ENCODE results near the gene CYB561D1.

Gene CYB561D1

DNA sequence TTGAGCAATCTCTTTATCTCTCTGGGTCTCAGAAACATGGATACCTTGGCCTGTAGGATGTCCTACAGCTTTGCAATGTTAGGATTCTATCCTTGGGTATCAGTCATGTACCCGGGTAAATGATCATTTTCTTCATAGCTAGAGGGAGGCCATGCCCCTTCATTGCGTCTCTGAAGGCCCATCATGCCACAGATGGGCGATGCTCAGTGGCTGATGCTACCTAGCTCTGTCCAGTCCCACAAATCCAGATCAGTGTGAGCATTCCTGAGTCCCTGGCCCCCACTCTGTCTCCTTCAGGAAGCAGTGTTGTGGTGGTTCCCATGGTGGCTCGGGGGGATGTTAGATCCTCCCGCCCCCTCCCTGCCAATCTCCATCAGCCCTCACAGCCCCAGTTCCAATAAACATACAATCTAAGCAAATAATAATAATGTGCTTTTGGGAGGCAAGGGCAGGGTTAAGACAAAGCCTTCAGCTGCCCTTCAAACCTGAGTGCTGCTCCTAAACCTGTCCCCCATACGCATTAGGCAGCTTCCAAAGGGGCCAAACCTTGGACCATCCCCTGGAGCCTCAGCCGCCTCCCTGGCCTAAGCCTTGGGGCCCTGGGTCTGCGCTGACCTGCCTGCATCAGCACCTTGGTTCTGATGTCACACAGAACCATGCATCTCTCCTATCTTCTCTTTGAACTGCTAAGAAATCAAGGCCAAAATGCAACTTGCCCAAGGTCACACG lies 45.1 kb downstream of the CYB561D1 start:
- Histone ChIP-seq H3K4me3 (ENCODE audit: low read length) (no peak overlapping the region), H3K9ac (ENCODE audit: low read length) (no peak overlapping the region)

DNA sequence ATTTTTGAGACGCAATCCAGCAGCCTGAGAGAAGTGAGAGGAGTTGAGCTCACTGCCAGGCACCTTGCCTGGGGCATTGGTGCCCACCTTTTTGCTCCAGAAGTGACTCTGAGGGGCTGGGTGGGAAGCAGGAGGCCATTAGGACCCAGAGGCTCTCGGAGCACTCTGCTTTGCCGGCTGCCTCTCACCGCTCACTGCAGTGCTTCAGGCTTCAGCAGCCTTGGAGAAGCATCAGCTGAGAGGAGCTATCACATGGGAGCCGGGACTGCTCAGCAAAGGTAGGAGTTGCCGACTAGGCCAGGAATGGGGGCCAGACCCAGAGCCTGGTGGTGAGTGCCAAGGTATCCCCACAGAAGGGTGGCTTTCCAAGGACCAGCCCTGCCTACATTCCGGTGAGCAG lies 45.8 kb downstream of the CYB561D1 start, which contains the start of gene GPR61:
GPR61 (plus strand) TSS at position 197 of the 400 bp plus-strand sequence. CDS start 3,151 bp downstream, outside the sequence.
- Histone ChIP-seq H3K9me3 (ENCODE audit: control insufficient read depth, low read length) (no peaks in the 10 kb centered on the region), H3K27me3 (ENCODE audit: control insufficient read depth, insufficient read depth, low read length) (peaks cover 4% of the 10 kb centered on the region), H3K4me1 (ENCODE audit: control insufficient read depth, insufficient read depth, low read length) (no peaks in the 10 kb centered on the region), H3K9ac (ENCODE audit: low read length) (no peak within 1 kb of the TSS), H3K4me3 (ENCODE audit: low read length) (no peak within 1 kb of the TSS), H3K36me3 (ENCODE audit: control insufficient read depth, insufficient read depth, low read length) (no peaks in the 10 kb centered on the region)

More for the DNA sequence above, 45.1 kb downstream of the CYB561D1 start:
- Histone ChIP-seq H3K9me3 (ENCODE audit: control insufficient read depth, low read length) (no peaks in the 10 kb centered on the region), H3K27me3 (ENCODE audit: control insufficient read depth, insufficient read depth, low read length) (peaks cover 4% of the 10 kb centered on the region), H3K4me1 (ENCODE audit: control insufficient read depth, insufficient read depth, low read length) (no peaks in the 10 kb centered on the region), H3K36me3 (ENCODE audit: control insufficient read depth, insufficient read depth, low read length) (no peaks in the 10 kb centered on the region)

DNA sequence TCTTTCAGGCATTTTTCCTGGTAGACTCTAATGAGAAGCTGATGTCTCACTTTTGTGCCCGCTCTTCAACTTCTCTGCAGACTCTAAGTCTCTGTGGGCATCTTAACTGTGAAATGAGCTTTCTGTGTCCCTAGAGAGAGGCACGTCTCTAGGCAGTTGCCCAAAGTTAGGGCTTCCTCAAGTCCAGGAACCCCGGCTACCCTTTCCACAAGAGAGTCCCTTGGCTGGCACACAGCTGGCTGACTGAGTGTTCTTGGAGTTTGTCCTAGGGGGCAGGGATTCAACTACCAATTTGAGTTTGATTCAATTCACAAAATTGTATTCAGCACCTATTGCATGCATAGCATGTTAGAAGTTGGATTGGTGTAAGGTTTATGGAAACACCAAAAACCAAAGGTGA lies 47.2 kb downstream of the CYB561D1 start:
- Histone ChIP-seq H3K27me3 (ENCODE audit: control insufficient read depth, insufficient read depth, low read length) (peaks cover 4% of the 10 kb centered on the region), H3K4me3 (ENCODE audit: low read length) (no peak overlapping the region)

DNA sequence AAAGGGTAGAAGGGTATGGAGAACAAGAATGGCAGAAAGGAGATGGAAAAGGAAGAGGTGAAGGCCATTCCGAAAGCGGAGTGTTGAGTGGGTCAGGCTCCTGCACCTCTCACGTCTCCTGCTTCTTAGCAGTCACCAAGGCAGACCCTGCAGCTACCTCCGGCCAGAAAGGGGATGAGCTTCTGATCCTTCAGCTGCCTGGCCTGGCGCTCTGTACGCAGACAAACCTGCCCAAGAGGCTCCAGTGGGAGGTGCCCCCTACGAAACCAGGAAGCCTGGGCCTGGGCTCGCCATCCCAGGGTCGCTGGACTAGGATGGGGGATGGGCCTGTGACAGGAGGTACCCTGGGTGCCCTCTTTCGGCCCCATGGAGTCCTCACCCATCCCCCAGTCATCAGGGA lies 48.8 kb downstream of the CYB561D1 start:
- Histone ChIP-seq H3K9ac (ENCODE audit: low read length) (no peak overlapping the region), H3K4me3 (ENCODE audit: low read length) (no peak overlapping the region), H3K9me3 (ENCODE audit: control insufficient read depth, low read length) (no peaks in the 10 kb centered on the region), H3K27me3 (ENCODE audit: control insufficient read depth, insufficient read depth, low read length) (peaks cover 4% of the 10 kb centered on the region), H3K36me3 (ENCODE audit: control insufficient read depth, insufficient read depth, low read length) (no peaks in the 10 kb centered on the region), H3K4me1 (ENCODE audit: control insufficient read depth, insufficient read depth, low read length) (peaks cover 6% of the 10 kb centered on the region)

More for the DNA sequence above, 47.2 kb downstream of the CYB561D1 start:
- Histone ChIP-seq H3K4me1 (ENCODE audit: control insufficient read depth, insufficient read depth, low read length) (no peaks in the 10 kb centered on the region), H3K36me3 (ENCODE audit: control insufficient read depth, insufficient read depth, low read length) (no peaks in the 10 kb centered on the region), H3K9me3 (ENCODE audit: control insufficient read depth, low read length) (no peaks in the 10 kb centered on the region), H3K9ac (ENCODE audit: low read length) (no peak overlapping the region)

DNA sequence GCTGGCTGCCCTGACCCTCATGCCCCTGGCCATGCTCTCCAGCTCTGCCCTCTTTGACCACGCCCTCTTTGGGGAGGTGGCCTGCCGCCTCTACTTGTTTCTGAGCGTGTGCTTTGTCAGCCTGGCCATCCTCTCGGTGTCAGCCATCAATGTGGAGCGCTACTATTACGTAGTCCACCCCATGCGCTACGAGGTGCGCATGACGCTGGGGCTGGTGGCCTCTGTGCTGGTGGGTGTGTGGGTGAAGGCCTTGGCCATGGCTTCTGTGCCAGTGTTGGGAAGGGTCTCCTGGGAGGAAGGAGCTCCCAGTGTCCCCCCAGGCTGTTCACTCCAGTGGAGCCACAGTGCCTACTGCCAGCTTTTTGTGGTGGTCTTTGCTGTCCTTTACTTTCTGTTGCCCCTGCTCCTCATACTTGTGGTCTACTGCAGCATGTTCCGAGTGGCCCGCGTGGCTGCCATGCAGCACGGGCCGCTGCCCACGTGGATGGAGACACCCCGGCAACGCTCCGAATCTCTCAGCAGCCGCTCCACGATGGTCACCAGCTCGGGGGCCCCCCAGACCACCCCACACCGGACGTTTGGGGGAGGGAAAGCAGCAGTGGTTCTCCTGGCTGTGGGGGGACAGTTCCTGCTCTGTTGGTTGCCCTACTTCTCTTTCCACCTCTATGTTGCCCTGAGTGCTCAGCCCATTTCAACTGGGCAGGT lies 49.5 kb downstream of the CYB561D1 start:
- no peak overlapping the region for H3K4me3 ChIP-seq (ENCODE audit: low read length)
- H3K4me1 ChIP-seq (ENCODE audit: control insufficient read depth, insufficient read depth, low read length), result peaks cover 6% of the 10 kb centered on the region
- no peak overlapping the region for H3K9ac ChIP-seq (ENCODE audit: low read length)
- no peaks in the 10 kb centered on the region for H3K36me3 ChIP-seq (ENCODE audit: control insufficient read depth, insufficient read depth, low read length)
- peaks cover 4% of the 10 kb centered on the region for H3K27me3 ChIP-seq (ENCODE audit: control insufficient read depth, insufficient read depth, low read length)
- no peaks in the 10 kb centered on the region for H3K9me3 ChIP-seq (ENCODE audit: control insufficient read depth, low read length)

DNA sequence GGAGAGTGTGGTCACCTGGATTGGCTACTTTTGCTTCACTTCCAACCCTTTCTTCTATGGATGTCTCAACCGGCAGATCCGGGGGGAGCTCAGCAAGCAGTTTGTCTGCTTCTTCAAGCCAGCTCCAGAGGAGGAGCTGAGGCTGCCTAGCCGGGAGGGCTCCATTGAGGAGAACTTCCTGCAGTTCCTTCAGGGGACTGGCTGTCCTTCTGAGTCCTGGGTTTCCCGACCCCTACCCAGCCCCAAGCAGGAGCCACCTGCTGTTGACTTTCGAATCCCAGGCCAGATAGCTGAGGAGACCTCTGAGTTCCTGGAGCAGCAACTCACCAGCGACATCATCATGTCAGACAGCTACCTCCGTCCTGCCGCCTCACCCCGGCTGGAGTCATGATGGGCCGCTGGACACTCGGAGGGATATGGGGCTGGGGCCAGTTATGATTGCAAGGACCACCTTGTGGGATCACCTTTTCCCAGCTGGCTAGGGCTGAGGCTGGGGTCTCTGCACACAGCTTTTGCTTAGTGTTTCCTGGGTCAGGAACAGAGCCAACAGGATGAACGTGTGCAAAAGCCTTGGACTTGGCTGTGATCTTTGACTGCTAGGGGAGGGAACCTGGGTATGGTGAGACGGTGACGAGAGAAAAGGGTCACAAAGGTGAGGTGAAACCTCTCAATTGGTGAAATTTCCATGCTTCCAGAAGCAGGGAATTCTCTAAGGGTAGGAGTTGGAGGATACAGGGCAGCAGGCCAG lies 50.3 kb downstream of the CYB561D1 start:
- Histone ChIP-seq H3K36me3 (ENCODE audit: control insufficient read depth, insufficient read depth, low read length) (no peaks in the 10 kb centered on the region), H3K4me3 (ENCODE audit: low read length) (no peak overlapping the region), H3K4me1 (ENCODE audit: control insufficient read depth, insufficient read depth, low read length) (peaks cover 6% of the 10 kb centered on the region), H3K9ac (ENCODE audit: low read length) (no peak overlapping the region), H3K27me3 (ENCODE audit: control insufficient read depth, insufficient read depth, low read length) (peaks cover 4% of the 10 kb centered on the region), H3K9me3 (ENCODE audit: control insufficient read depth, low read length) (no peaks in the 10 kb centered on the region)

DNA sequence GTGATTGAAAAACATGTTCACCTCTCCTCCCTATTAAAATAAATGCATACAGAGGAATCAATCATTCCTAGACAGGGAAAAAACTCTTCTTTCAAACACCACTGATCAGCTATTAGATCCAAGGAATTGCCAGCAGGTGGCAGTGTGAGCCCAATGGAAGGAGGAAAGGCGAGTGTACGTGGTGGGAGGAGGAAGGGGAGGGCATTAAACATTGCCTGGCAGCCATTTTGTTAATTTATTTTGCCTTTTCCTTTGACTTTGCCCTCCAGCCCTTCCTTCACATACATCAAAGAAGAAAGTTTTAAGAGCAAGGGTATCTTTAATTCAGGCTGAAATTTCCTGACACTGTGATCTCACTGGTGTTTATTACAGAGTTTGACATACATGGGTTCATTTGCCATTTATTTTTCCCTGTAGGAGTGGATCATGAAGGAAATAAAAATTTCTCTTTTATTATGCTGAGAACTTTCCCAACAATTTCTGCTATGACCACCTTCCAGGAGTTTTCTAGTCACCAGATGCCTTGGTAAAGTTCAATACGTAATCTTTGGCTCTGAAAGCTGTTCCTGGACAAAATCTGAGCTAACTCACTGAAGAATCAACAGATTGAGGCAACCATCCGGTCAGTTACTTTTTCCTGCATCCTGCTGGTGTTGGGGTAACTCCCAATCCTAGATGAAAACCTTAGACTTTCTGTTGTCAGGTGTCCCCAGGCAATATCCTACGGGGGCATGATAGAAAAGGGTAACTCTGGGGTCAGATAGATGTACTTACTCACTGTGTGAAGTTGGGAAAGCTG lies 52.6 kb downstream of the CYB561D1 start:
- Histone ChIP-seq H3K27me3 (ENCODE audit: control insufficient read depth, insufficient read depth, low read length) (no peaks in the 10 kb centered on the region), H3K36me3 (ENCODE audit: control insufficient read depth, insufficient read depth, low read length) (no peaks in the 10 kb centered on the region), H3K9me3 (ENCODE audit: control insufficient read depth, low read length) (no peaks in the 10 kb centered on the region), H3K4me3 (ENCODE audit: low read length) (peak overlapping the region; percentile 62), H3K9ac (ENCODE audit: low read length) (peak overlapping the region; percentile 90), H3K4me1 (ENCODE audit: control insufficient read depth, insufficient read depth, low read length) (peaks cover 6% of the 10 kb centered on the region)

DNA sequence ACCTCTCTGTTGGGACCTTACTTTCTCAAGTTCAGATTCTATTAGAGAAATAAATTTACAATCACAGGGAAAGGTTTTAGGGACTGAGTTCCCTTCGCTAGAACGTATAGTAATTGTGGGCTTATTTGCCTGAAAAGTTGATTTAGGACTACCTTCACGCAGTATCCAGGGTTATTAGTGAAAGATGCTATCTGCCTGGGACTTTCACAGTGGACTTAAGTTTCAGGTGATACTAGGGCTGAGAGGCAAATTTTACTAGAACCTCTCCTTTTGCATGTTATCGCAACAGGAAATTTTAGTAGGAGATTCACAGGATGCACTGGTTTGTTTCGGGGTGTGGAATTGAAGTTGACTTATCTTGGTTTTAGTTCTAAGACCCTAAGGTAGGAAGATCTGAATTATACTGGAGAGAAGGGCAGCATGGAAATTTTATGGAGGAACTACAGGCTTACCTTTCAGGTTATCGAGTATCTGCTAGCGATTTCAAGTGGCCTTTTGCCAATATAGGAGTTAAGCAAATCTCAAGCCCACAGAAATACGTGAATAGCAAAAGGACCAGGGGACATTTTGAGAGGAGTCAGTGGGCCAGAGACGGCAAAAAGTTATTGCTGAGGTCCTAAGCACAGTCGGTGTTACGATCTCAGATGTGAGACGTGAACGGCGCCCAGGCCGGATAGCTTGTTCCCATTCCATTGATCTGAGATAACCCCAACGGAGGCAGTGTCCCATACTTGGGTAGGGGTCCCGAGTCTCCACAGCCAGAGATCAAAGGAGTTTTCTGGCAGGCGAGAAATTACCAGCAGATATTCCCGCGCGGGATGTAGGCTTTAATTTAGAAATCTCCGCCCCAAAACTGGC lies 53.8 kb downstream of the CYB561D1 start:
- Histone ChIP-seq H3K27me3 (ENCODE audit: control insufficient read depth, insufficient read depth, low read length) (no peaks in the 10 kb centered on the region), H3K4me1 (ENCODE audit: control insufficient read depth, insufficient read depth, low read length) (peaks cover 6% of the 10 kb centered on the region)

DNA sequence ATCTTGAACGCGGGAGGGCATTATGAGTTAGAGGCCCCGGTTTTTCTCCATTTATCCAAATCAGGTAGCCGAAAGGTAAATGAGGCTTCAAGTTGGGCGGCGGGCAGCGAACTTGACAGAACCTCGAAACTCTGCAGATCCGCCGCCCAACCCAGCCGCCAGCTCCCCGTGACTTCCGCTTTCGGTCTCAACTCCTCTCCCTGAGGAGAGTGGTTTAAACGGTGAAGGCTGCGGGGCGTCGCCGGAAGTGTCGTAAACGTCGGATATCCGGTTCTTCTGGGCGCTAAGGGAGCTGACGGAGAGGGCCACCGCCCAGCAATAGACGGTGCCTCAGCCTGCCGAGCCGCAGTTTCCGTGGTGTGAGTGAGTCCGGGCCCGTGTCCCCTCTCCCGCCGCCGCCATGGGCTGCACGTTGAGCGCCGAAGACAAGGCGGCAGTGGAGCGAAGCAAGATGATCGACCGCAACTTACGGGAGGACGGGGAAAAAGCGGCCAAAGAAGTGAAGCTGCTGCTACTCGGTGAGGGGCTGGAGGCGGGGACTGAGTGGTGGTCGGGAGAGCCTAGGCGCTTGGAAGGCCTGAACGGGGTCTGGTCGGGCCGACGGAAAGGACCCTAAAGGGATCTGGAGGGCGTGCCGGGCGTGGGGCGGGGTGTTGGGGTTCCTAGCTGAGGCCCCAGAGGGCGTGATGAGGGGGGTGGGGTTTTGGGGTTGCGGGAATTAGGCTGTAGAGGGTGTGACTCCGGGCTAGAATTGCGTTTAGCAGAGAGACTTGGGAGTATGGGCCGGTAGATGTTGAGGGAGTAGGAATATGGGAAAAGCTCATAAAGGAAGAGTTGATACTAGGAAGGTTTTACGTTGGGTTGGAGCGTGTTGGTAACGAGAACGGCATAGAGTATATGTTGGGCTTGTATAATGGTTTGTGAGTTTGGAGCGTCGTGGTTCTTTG lies 54.7 kb downstream of the CYB561D1 start, which contains the start of gene GNAI3:
GNAI3 (plus strand) TSS at position 295 of the 947 bp plus-strand sequence; CDS start at position 401, 106 bp downstream.
- H3K4me3 ChIP-seq (ENCODE audit: low read length), result peak within 1 kb of the TSS; percentile 62
- peak within 1 kb of the TSS; percentile 90 for H3K9ac ChIP-seq (ENCODE audit: low read length)
- no peaks in the 10 kb centered on the region for H3K9me3 ChIP-seq (ENCODE audit: control insufficient read depth, low read length)
- no peaks in the 10 kb centered on the region for H3K27me3 ChIP-seq (ENCODE audit: control insufficient read depth, insufficient read depth, low read length)
- H3K36me3 ChIP-seq (ENCODE audit: control insufficient read depth, insufficient read depth, low read length), result no peaks in the 10 kb centered on the region
- peaks cover 6% of the 10 kb centered on the region for H3K4me1 ChIP-seq (ENCODE audit: control insufficient read depth, insufficient read depth, low read length)

More for the DNA sequence above, 53.8 kb downstream of the CYB561D1 start:
- H3K36me3 ChIP-seq (ENCODE audit: control insufficient read depth, insufficient read depth, low read length), result no peaks in the 10 kb centered on the region
- H3K9ac ChIP-seq (ENCODE audit: low read length), result peak overlapping the region; percentile 90
- H3K9me3 ChIP-seq (ENCODE audit: control insufficient read depth, low read length), result no peaks in the 10 kb centered on the region
- peak overlapping the region; percentile 62 for H3K4me3 ChIP-seq (ENCODE audit: low read length)

All from mucosa of stomach (tissue), 1 donor.